GM18907 (cell line): ENCODE measurements around the gene ZIK1.
A peak's percentile ranks its signal among the peaks of the same experiment; 100 is the strongest.

Experiments used
- ATAC-seq: cut with Tn5 transposase; IDR thresholded peaks from one replicate; pipeline ENCODE4 v1.9.1; 2021; ENCODE audit warnings: mild to moderate bottlenecking, moderate library complexity; ENCODE audit not compliant: unreplicated experiment

The ZIK1 gene

DNA sequence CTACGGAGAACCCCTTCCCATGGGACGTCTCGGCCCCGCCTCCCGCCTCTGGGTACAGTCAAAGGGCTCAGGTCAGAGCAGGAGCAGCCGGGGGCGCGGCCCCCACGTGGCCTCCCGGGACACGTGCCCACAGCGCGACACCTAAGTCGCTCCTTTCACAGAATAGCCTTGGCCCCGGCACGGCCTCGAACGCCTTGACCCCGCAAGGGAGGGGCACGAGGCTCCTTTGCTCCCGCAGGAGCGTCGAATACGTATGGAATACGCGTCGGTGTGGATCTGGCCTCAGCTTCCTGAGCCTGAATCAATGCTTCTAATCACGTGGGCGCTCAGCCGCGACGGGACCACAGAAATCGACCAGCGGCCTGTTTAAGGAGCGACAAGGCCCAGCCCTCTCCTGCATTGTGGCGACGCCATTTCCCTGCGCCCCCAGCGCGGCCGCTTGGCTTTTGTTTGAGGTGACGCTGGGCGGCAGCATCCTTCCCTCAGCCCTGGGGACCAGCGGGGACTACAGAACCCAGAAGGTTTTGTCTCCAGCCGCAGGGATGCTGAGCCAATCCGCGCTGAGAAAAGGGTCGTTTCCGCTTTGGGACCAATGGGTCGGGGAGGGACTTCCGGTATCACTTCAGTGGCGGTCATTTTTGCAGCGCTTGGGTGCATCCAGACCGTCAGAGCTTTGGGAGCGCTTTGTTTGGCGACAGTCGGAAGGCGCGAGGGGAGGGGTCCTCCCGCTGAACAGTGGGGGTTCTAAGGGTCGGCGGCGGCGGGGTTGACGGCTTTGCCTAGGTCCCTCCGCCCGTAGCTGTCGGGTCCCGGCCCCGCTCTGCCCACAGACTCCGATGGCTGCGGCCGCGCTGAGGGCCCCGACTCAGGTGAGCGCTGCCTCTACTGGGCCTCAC lies at the start of gene ZIK1:
TSS of gene ZIK1 (plus strand) at position 625 of the 896 bp plus-strand sequence. CDS start at position 837, 212 bp downstream.
- ATAC-seq, result peak; percentile 82

DNA sequence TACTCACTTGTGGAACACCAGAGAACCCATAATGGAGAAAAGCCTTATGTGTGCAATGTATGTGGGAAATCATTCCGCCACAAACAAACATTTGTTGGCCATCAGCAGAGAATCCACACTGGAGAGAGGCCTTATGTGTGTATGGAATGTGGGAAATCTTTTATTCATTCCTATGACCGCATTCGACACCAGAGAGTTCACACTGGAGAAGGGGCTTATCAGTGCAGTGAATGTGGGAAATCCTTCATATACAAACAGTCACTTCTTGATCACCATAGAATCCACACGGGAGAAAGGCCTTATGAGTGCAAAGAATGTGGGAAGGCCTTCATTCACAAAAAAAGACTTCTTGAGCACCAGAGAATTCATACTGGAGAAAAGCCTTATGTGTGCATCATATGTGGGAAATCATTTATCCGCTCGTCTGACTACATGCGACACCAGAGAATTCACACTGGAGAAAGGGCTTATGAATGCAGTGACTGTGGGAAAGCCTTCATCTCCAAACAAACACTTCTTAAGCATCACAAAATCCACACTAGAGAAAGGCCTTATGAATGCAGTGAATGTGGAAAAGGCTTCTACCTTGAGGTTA lies 45.9 kb upstream of the ZIK1 start:
- ATAC-seq, result no peak

DNA sequence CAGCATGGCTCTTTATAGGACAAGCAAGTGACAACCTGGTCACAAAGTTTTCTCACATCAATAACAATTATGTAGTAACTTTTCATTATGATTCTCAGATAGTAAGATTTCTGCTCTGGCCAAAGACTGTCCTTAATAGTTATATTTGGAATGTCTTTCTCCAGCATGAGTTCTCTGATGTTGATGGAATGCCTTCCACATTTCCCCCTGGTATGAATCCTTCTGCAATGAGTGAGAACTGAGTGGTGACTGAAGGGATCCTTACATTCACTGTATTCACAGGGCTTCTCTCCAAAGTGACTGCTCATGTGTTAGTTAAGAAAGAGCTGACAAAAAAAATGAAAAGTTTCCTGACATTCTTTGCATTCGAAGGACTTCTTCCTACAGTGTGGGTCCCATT lies 37.4 kb upstream of the ZIK1 start:
- ATAC-seq, result no peak

DNA sequence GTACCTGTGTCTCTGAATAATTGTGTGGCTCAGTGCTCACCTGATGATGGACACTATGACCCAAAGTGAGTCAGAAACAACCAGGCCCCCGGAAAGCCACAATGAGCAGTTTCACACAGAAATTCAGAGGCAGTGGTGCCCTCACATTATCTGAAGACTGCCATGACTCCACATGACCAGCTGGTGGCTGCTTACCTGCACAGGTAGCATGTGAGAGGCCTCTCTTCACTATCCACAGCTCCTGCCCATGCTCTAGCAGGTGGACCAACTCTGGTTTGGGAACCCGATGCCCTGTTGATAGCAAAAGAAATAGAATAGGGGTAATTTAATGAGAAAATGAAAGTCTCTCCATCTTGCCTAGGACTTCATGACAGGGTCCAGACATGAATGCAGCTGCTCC lies 31.5 kb upstream of the ZIK1 start:
- no peak for ATAC-seq

DNA sequence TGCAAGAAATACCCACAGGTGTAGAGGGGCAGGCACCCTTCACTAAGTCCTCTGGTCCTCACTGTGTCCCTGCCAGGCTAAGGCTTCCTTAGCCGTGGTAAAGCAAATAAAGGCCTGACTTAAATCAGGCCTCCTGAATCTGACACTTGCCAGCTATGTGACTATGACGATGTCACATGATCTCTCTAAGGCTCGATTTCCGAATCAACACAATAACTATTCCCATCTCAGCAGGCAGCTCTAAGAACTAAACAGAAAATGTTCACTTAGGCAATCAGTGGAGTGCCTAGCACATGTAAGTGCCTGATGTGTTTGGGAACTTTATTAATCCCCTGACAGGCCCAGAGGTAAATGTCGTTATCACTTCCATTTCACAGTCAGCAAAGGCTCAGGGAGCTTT lies 26.3 kb upstream of the ZIK1 start:
- no peak for ATAC-seq

DNA sequence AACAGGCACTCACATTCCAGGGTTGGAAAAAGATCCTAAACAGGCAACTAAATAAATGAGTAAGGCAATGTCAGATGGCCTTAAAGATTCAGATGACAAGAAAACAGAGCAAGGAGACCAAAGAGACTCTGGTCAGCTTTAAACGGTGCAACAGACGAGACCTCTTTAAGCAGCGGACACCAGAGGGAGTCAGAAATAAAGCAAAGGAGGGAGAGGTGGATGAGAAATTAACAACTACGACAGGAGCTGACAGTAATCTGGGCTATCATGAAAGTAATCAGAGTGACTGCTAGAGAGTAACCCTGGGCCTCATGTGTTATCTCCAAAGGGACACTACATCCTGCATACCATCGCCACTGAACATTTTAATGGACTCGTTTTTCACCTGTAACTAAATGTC lies 25.4 kb upstream of the ZIK1 start:
- no peak for ATAC-seq

DNA sequence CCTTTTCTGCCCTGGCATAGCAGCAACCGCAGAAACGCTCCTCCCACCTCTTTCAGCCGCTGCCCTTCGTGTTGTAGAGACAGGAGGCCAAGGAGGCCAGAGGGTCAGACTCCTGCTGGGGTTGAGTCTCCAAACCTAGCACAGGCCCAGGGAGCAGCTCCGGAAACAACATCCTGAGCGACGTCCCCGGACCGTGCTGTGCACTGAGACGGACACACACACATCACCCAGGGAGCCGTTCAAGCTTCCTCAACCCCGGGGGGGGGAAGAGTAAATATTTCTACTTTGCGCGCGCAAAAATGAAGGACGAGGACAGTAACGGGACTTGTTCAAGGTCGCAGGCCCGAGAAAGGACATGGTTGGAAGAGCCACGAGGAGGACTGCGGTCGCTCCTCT lies 24.9 kb upstream of the ZIK1 start:
- ATAC-seq, result peak; percentile 38

DNA sequence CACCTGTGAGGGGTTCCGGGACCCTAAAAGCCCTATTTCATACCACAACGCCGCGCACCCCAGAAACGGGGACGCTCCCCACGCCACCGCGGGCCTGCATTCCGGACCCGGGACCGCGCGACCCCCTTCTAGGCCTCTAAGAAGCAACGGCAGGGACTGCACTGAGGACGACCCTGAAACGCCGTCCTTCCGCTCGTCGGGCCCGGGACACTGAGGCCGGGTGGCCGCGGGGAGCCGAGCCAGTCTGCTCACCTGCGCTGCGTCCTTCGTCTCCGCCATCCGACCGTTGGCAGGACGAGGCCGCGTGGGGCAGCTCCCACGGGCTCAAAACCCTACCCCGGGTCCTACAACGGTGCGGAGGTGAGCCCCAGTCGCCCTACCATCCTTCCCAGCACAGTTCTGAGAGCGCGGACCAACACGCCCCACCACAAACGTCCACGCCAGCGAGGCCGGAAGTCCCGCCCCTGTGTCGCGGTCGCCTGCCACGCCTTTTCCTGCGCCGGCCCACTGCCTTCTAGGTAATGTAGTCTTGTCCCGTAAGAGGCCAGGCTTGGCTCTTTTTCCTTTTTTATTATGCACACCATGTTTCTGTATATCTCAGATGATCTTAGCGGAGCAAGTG lies 24.4 kb upstream of the ZIK1 start, which contains the start of gene ZNF550:
TSS of gene ZNF550 (minus strand) at position 460 of the 622 bp plus-strand sequence. CDS start at position 279, 181 bp downstream.
- ATAC-seq, result peak; percentile 94

DNA sequence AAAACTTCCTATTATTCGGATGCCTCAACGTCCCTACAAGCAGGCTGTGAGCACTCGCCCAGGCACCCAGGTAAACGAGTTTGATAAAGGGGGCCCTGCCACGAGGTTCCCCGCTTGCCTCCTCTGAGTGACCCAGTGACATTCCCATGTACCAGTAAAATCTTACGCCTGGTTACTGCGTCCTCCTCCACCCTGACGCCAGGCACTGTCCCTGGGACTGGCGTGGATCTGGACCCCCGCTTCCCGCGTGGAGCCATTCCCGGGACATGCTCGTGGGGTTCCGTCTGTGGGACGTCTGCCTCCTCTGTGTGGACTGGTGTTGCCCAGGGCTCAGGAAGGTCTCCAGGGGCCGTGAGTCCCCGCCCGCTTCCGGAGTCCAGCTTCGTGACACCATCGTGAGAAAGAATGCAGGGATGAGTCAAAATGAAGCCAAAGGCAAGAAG lies 23.9 kb upstream of the ZIK1 start:
- peak; percentile 19 for ATAC-seq

DNA sequence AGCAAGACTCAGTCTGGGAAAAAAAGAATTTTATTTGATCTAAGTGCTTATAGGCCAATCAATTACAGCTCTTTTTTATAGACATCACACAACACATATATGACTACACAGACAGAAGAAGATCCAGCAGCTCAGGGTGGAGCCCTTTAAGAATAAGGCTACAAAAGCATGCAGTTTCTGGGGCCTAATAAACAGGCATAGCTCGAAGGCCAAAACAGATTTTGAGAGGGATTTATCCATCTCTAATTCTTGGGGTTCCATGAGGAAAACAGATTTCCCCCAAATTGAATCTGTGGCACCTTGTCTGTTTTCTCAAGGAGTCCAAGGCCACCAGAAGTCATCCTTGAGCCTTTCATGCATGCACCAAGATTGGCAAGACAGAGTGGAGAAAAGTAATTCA lies 20.4 kb upstream of the ZIK1 start:
- no peak for ATAC-seq

DNA sequence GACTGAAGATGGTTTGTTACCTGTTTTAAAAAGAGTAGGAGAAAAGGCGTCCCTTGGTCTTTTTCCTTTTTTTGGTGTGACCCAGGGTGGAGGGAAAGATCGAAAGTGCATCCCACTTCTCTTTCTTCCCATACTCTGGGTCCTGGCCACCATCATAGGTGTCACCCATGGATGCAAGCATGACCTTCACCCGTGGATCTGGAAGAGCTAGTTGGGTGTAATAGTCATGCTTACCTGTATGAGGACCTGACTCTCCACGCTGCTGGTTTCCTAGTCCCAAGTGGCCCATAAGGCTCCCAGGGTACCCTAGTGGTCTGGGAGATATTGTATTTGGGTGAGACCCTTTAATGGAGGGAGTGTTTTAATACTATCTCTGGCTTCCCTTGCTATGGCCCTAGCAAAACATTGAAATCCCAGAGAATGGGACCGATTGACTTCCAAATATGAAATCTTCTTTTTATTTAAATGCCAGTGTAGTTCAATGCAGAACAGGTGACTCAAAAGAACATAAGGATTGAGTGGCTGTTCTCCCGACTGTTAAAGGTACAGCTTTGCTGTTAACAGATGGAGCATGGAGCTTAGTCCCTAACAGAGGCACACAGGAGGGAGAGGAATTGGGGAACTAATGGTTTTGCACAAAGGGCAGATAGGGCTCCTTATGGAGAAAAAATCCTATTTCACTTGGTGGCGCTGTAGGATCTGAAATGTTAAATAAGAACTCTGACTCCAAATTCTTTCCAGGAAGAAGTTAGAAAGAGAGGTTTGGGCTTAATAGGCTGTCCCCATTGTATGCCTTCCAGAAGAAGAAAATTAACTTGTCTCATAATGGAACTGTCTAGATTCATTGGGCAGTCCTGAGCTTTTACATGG lies 17.3 kb upstream of the ZIK1 start:
- no peak for ATAC-seq

DNA sequence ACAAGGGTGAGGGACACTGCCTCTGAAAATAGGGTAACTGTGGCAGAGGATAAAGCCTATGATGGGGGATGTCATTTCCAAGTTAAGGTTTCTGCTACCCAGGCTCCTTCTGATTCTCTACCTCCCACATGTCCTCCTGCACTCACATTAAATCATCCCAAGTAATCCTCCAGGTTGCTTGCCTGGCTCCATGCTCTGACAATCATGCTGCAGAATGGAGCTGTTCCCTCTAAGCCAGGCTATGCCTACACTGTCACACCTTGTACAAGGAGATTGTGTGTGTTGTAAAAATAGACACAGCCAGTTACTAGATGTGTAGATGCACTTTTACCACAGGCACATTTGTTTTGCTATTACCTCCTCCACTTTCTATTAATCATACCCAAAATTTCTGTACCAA lies 13.2 kb upstream of the ZIK1 start:
- no peak for ATAC-seq

DNA sequence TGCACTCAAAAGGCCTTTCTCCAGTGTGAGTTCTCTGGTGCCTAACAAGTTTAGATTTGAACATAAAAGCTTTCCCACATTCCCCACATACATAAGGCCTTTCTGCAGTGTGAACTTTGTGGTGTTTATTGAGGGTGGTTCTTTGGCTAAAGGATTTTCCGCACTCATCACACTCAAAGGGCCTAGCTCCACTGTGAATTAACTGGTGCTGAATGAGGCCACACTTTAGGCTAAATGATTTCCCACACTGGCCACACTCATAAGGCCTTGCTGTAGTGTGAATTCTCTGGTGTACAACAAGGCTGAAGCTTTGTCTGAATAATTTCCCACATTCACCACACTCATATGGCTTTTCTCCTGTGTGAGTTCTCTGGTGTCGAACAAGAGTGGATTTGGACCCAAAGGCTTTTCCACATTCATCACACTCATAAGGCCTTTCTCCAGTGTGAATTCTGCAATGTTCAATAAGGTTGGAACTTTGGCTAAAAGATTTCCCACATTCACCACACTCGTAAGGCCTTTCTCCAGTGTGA lies 11.5 kb upstream of the ZIK1 start:
- ATAC-seq, result no peak

DNA sequence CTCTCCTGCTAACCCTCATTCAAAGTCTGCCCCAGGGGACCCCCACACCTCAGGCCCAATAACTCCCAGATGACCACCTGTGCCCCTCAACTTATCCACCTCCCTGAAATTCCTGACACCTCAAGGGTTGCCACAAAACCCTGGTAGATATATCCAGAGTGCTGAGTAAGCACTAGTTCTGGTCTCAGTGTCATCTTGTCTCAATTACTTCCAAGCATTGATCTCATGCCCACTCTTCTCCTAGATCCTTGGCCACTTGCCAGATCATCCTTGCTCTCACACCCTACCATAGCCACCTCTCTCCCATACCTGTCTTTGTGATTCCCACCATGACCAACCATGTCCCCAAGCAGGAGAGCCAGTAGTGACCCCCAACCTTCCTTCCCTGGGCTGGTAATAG lies 7.3 kb upstream of the ZIK1 start:
- no peak for ATAC-seq

DNA sequence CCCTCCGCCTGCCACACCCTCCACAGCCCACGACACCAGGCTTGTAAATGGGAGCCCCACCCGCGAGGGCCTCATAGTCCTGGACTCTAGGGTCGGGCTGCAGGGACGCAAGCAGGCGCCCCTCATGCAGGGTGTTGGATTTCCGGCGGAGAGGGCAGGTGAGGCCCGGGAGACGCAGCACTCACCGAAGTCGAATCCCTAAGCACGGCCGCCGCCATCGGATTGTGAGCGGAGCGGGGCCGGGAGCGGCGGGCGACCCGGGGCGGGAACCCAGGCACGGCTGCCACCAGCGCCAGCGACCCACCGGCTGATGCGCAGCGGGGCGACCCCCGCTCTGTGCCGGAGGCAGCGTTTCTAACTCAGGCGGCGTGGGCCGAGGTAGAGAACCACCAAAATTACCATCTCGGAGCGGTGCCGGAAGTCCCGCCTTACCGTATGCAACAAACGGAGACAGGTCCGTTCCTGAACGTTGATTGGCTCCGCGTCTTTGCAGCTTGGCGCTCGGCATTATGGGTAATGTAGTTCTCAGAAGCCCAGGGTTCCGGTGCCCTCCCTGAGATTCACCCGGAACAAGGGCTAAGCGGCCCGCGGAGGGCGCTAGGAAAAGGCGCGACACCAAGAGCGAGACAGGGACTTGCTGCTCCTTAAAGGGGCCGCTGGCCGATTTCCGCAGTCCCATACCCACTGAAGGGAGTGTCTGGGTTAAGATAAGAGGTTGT lies 5.3 kb upstream of the ZIK1 start, which contains the start of gene ZNF416:
TSS of gene ZNF416 (minus strand) at position 425 of the 719 bp plus-strand sequence. CDS start at position 218, 207 bp downstream.
- ATAC-seq, result peak; percentile 94

DNA sequence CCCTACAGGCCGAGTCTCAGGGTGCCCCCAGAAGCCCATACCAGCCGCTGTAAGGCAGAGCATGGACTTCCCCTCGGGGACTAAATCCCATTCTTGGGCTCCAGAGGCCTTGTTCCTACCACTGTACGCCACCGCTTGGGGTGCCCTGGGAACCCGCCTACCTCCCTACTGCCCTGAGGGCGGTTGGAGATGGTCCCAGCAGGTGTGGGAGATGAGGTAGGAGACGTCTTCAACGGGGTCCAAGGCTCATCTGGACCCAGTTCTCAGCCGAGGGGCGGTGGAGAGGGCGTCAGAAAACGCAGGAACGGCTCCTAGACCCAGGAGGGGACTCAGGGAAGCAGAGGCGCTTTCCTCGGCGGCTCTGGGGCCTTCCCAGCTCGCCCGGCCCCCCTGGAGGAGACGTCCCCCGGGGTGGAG lies 833 bp upstream of the ZIK1 start:
- ATAC-seq, result no peak

DNA sequence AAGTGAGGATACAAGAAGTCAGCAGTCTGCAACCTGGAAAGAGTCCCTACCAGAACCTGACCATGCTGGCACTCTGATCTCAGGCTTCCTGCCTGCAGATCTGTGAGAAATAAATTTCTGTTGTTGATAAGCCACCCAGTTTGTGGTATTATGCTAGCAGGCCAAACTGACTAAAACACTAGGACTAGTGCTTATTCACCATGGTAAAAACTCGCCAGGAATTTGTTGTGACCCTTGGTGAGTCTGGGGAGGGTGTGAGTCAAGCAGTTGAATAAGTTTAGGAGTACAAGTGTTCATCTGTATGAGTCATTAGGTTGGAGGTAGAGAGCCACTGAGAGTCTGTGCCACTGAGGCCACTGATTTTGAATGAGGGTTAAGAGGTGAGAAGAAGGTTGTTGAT lies 3.6 kb downstream of the ZIK1 start:
- no peak for ATAC-seq

DNA sequence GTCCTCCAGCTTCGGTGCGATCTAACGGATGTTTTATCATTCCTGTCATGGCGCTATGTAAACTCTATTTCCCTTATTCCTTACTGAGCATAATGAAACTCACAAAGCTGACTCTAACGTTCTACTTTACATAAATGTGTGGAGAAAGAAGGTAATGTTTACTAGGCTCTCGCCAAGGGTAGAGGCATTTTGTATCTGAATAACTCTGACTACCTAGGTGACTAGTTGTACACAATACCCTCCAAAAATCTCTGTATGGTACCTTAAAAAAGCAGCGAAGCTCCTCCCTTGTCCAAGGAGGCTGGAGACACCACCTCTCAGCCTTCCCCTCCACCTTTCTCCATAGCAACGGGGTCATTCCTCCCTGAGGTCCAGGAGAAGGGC lies 15.4 kb downstream of the ZIK1 start:
- ATAC-seq, result peak; percentile 25

DNA sequence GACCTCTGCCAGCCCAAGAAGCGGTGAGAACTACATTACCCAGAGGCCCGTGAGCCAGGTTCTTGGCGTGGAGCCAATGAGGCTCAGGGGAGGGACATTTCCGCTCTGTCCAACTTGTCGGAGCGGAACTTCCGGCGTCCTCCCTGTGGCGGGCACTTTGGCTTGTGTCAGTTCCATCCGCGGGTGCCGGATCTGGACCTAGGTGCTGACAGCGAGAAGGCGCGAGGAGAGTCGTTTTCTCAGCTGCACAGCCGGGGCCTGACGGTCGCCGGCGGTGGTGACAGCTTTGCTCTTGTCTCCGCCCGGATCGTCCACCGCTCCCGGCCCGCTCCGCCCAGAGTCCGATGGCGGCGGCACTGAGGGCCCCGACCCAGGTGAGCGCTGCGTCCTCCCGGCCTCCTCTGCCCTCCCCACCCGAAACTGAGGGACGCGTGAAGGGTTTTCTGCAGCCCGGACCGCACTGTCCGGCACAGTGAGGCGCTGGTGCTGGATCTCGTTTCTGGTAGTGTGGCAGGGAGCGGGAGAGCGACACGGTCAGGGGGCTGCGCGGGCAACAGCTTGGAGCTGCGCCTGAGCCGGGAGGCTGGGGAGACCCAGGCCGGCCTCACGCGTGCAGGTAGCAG lies 15.9 kb downstream of the ZIK1 start, which contains the start of gene ZNF530:
TSS of gene ZNF530 (plus strand) at position 125 of the 623 bp plus-strand sequence. CDS start 4,461 bp downstream, outside the sequence.
- ATAC-seq, result peak; percentile 93
